GM06990 (cell line): ENCODE results near the gene GABRR2.

Experiments
- DNase-seq: peaks from one replicate; pipeline ENCODE4 v3.0.0-alpha.2; 2011; ENCODE audit not compliant: insufficient read length; ENCODE audit errors: extremely low read depth
- H3K27me3 ChIP-seq: replicated peaks from 2 replicates; pipeline ENCODE4 v1.6.0; 2011; ENCODE audit warnings: low read length; ENCODE audit not compliant: control insufficient read depth, insufficient read depth
- H3K36me3 ChIP-seq: 2 replicates; pipeline ENCODE4 v1.5.1; 2011; ENCODE audit warnings: low read length; ENCODE audit not compliant: control insufficient read depth, insufficient read depth
- H3K4me3 ChIP-seq: replicated peaks from 2 replicates; pipeline ENCODE4 v1.5.1; 2011; ENCODE audit warnings: low read depth, mild to moderate bottlenecking, control low read depth, low read length
- CTCF ChIP-seq: IDR thresholded peaks from 2 replicates; pipeline ENCODE4 v1.5.1; 2011; ENCODE audit warnings: low read length, control low read depth, mild to moderate bottlenecking, inconsistent platforms; ENCODE audit not compliant: insufficient read depth, poor library complexity, severe bottlenecking

GABRR2 gene

DNA sequence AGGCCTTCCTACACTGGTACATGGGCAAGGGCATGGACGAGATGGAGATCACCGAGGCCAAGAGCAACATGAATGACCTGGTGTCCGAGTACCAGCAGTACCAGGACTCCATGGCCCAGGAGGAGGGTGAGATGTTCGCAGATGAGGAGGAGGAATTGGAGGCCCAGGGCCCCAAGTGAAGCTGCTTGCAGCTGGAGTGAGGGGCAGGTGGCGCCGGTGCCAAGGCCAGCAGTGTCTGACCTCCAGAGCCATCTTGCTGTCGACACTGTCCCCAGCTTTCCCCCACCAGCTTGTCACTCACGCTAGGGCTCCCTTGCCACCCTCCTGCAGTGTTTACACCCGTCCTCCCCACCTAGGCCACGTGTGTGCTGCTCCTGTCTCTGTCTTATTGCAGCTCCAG lies 12.2 kb downstream of the GABRR2 start:
- H3K36me3 ChIP-seq: no peaks in the 10 kb centered on the region; the same call in 1 of the 2 replicates
- no peak overlapping the region for H3K4me3 ChIP-seq
- no peak for TF ChIP-seq CTCF
- no peak for DNase-seq
- no peaks in the 10 kb centered on the region for H3K27me3 ChIP-seq

GRCh38 chr6:89302195-89302770 lies 12.8 kb downstream of the GABRR2 start:
- DNase-seq: no peak
- no peak for TF ChIP-seq CTCF
- H3K27me3 ChIP-seq: no peaks in the 10 kb centered on the region
- H3K4me3 ChIP-seq: no peak overlapping the region
- H3K36me3 ChIP-seq: no peaks in the 10 kb centered on the region; the same call in 1 of the 2 replicates

- H3K36me3 ChIP-seq: no peaks in the 10 kb centered on the region; the same call in 1 of the 2 replicates
- H3K27me3 ChIP-seq: no peaks in the 10 kb centered on the region
- DNase-seq: no peak
- no peak for TF ChIP-seq CTCF
- H3K4me3 ChIP-seq: no peak overlapping the region
Measured at GRCh38 chr6:89301586-89302194, 13.4 kb downstream of the GABRR2 start.

GRCh38 chr6:89299466-89299850 lies 15.6 kb downstream of the GABRR2 start:
- DNase-seq: no peak
- TF ChIP-seq CTCF: peak; percentile 24
- Histone ChIP-seq H3K4me3 (no peak overlapping the region), H3K27me3 (no peaks in the 10 kb centered on the region), H3K36me3 (no peaks in the 10 kb centered on the region; the same call in 1 of the 2 replicates)

DNA sequence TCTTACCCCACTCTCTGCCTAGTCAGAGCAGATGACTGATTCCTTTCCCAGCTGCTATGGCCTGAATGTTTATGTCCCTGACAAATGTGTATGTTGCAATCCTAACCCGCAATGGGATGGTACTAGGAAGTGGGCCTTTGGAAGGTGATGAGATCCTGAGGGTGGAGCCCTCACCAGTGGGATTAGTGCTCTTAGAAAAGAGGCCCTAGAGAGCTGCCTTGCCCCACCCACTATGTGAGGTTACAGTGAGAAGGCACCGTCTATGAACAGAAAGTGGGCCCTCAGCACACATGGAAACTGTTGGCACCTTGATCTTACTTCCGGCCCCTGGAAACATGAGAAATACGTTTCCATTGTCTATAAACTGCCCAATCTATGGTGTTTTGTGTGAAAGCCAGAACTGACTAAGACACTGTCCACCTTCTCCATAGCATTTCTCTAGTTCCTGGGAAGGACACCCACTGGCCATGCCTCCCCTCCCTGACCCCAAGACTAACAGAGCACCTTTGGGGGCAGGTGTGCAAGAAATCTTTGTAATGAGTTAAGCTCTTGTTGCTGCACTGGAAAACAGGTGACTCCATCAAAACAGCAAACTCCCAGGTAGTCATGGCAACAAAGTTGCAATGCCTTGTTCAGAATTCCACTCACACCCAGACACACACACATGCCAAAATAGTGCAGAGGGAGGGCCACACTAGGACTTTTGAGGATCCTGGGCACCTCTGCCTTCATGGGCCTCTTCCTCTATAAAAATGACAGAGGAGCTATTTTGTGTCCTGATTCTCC lies 16.2 kb downstream of the GABRR2 start:
- no peak for DNase-seq
- H3K27me3 ChIP-seq: no peaks in the 10 kb centered on the region
- no peak for TF ChIP-seq CTCF
- no peaks in the 10 kb centered on the region; the same call in 1 of the 2 replicates for H3K36me3 ChIP-seq
- no peak overlapping the region for H3K4me3 ChIP-seq
